ENCODE data around the gene ABCG2.

DNA sequence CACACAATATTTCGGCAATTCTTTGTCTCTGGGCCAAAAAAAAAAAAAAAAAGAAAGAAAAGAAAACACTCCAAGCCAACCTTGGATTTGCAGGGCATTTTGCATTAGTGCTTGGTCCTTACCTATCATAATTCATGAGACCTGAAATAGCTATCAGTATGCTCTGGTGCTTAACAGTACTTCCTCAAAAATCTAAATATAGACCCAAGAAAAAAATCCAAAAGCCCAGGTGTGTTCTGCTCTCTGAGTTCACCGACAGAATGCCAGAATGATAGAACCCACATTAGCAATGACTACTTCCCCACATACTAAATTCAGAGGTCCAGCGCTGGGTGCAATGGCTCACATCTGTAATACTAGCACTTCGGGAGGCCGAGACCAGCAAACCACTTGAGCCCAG, 42.9 kb downstream of the ABCG2 start:
- TF ChIP-seq CTCF (IDR thresholded peaks at IDR 0.05) (no peak), POLR2A (IDR thresholded peaks at IDR 0.05) (no peak)

All from suprapubic skin (tissue), 3 donors.